Activated T-cell treated with anti-CD3 and anti-CD28 coated beads for 1 hour (primary cell): ENCODE data around the gene CTNNAL1.

Experiments
- DNase-seq: peaks from one replicate; pipeline ENCODE4 v3.0.0-alpha.2; 2020; ENCODE audit warnings: low read depth

Gene CTNNAL1

GRCh38 chr9:109026306-109026705, 13.0 kb upstream of the CTNNAL1 start:
- no peak for DNase-seq

- DNase-seq = no peak
Observed at GRCh38 chr9:109022873-109023272, 9.6 kb upstream of the CTNNAL1 start.

GRCh38 chr9:109020581-109021511, 7.5 kb upstream of the CTNNAL1 start:
- DNase-seq = no peak

GRCh38 chr9:109020113-109020512, 6.8 kb upstream of the CTNNAL1 start:
- no peak for DNase-seq

- no peak for DNase-seq
Observed at GRCh38 chr9:109019420-109019819, 6.1 kb upstream of the CTNNAL1 start.

GRCh38 chr9:109017493-109017892, 4.2 kb upstream of the CTNNAL1 start:
- no peak for DNase-seq

GRCh38 chr9:109017061-109017460, 3.8 kb upstream of the CTNNAL1 start:
- DNase-seq = no peak

GRCh38 chr9:109016132-109016531, 2.8 kb upstream of the CTNNAL1 start:
- DNase-seq = no peak

GRCh38 chr9:109014608-109015280, 1.4 kb upstream of the CTNNAL1 start:
- DNase-seq = no peak

- no peak for DNase-seq
Observed at GRCh38 chr9:109013679-109014607, 644 bp upstream of the CTNNAL1 start.

GRCh38 chr9:109012009-109012875, 1.1 kb downstream of the CTNNAL1 start:
- DNase-seq = peak; percentile 16

- DNase-seq = no peak
Observed at GRCh38 chr9:109011231-109011671, 2.0 kb downstream of the CTNNAL1 start.

- peak; percentile 35 for DNase-seq
Observed at GRCh38 chr9:109010746-109011145, 2.6 kb downstream of the CTNNAL1 start.

GRCh38 chr9:109005678-109006077, 7.6 kb downstream of the CTNNAL1 start:
- no peak for DNase-seq

GRCh38 chr9:109003116-109003515, 10.2 kb downstream of the CTNNAL1 start:
- DNase-seq = no peak

GRCh38 chr9:109002141-109002540, 11.2 kb downstream of the CTNNAL1 start:
- no peak for DNase-seq

- DNase-seq = no peak
Observed at GRCh38 chr9:109001275-109001676, 12.0 kb downstream of the CTNNAL1 start.

- DNase-seq = no peak
Observed at GRCh38 chr9:108997112-108997511, 16.2 kb downstream of the CTNNAL1 start.

- no peak for DNase-seq
Observed at GRCh38 chr9:108996643-108997042, 16.7 kb downstream of the CTNNAL1 start.

GRCh38 chr9:108994695-108995094, 18.6 kb downstream of the CTNNAL1 start:
- no peak for DNase-seq

GRCh38 chr9:108991479-108991878, 21.8 kb downstream of the CTNNAL1 start:
- no peak for DNase-seq
